A549 (cell line): Measurements from ENCODE around the gene YDJC. TPM values are rescaled to one million over a fixed set of nuclear protein-coding genes. Genes with fewer than 3 reads are reported as not detected.

Source experiments
- ATAC-seq, 2 experiments: fragments of 200-7000 bp in 1 of 2; fragments of >200 bp in 1 of 2; cut with Nextera tagmentation in 1 of 2; cut with Tn5 transposase in 1 of 2; 3 replicates each; pipeline versions ENCODE4 v1.8.0 to v1.9.1; 2018 to 2020; ENCODE audit warnings: mild to moderate bottlenecking in 1 of 2, moderate library complexity in 1 of 2
- CTCF ChIA-PET: fragments of 300-600 bp; sonication (Branson Sonifier 250); formaldehyde crosslinking; extraction: SDS; loops from one replicate; lab custom pipeline; 2021; ENCODE audit warnings: antibody characterized with exemption, inconsistent platforms; lab: Yijun Ruan, JAX
- POLR2A ChIA-PET: fragments of 350-600 bp; formaldehyde crosslinking; extraction: SDS; loops from one replicate; lab custom pipeline; 2021; ENCODE audit warnings: antibody characterized with exemption, inconsistent platforms; lab: Yijun Ruan, JAX
- DNase-seq, 2 experiments: peaks; one replicate each; pipeline versions ENCODE4 v3.0.0 to v3.0.0-alpha.2; 2011 to 2016; ENCODE audit warnings: low read depth in 1 of 2, low spot score in 1 of 2
- FAIRE-seq: peaks from 2 replicates; lab custom pipeline; 2011; peaks lifted over from hg19 to GRCh38; lab: Jason Lieb, UNC
- H3K27ac ChIP-seq, 2 experiments: fragments of >200 bp; sonication (Bioruptor Twin); formaldehyde crosslinking; 3 replicates each; pipeline ENCODE4 v1.5.1; 2016 to 2017
- H3K4me1 ChIP-seq: fragments of >200 bp; sonication (Bioruptor Twin); formaldehyde crosslinking; 3 replicates; pipeline ENCODE4 v1.6.1; 2016
- H3K4me2 ChIP-seq: fragments of >200 bp; sonication (Bioruptor Twin); formaldehyde crosslinking; 3 replicates; pipeline ENCODE4 v1.6.1; 2016
- H3K4me3 ChIP-seq: fragments of >200 bp; sonication (Bioruptor Twin); formaldehyde crosslinking; 3 replicates; pipeline ENCODE4 v1.5.1; 2016
- H3K9me3 ChIP-seq: fragments of >200 bp; sonication (Bioruptor Twin); formaldehyde crosslinking; 3 replicates; pipeline ENCODE4 v1.6.1; 2016
- EHMT2 ChIP-seq: fragments of 200-600 bp; sonication (generic); IDR thresholded peaks from 2 replicates; pipeline ENCODE4 v1.6.1; 2016; ENCODE audit warnings: antibody characterized with exemption, low read depth, mild to moderate bottlenecking, moderate library complexity
- ESRRA ChIP-seq: fragments of 150-350 bp; IDR thresholded peaks from 2 replicates; pipeline ENCODE4 v1.6.1; 2014; ENCODE audit warnings: mild to moderate bottlenecking, low read length, borderline replicate concordance
- FOXS1 ChIP-seq: fragments of 250-450 bp; sonication (Bioruptor Pico); IDR thresholded peaks from 2 replicates; pipeline ENCODE4 v1.5.0; 2020; ENCODE audit warnings: mild to moderate bottlenecking, moderate library complexity
- HDAC2 ChIP-seq: fragments of 200-600 bp; sonication (generic); IDR thresholded peaks from 2 replicates; pipeline ENCODE4 v1.6.1; 2016
- JUNB ChIP-seq: fragments of >200 bp; sonication (Bioruptor Twin); formaldehyde crosslinking; IDR thresholded peaks from 2 replicates; pipeline ENCODE4 v1.6.1; 2016
- KDM1A ChIP-seq: fragments of 200-600 bp; sonication (generic); IDR thresholded peaks from 2 replicates; pipeline ENCODE4 v1.6.1; 2016; ENCODE audit warnings: low read depth, mild to moderate bottlenecking
- MYC ChIP-seq: IDR thresholded peaks from 2 replicates; pipeline ENCODE4 v1.6.1; 2012; ENCODE audit warnings: mild to moderate bottlenecking, inconsistent platforms, low read length, improper control_type of control experiment, borderline replicate concordance
- NFE2L2 ChIP-seq: fragments of 150-350 bp; conservative IDR thresholded peaks from 2 replicates; pipeline ENCODE4 v1.6.1; 2014; ENCODE audit warnings: low read length
- PHF8 ChIP-seq: fragments of 200-600 bp; sonication (generic); IDR thresholded peaks from 2 replicates; pipeline ENCODE4 v1.6.1; 2016; ENCODE audit warnings: low read depth, mild to moderate bottlenecking, antibody characterized with exemption, moderate library complexity, borderline replicate concordance
- POLR2AphosphoS2 ChIP-seq: conservative IDR thresholded peaks from 2 replicates; pipeline ENCODE4 v1.6.1; 2012; ENCODE audit warnings: low read length, improper control_type of control experiment, inconsistent platforms
- RNF2 ChIP-seq: fragments of 200-600 bp; sonication (generic); IDR thresholded peaks from 2 replicates; pipeline ENCODE4 v1.6.1; 2016; ENCODE audit warnings: low read depth, mild to moderate bottlenecking, antibody characterized with exemption, moderate library complexity, borderline replicate concordance
- SMC3 ChIP-seq: fragments of >200 bp; sonication (Bioruptor Twin); formaldehyde crosslinking; IDR thresholded peaks from 3 replicates; pipeline ENCODE4 v1.6.1; 2018; ENCODE audit warnings: inconsistent platforms
- ZFP36 ChIP-seq: fragments of 450-650 bp; IDR thresholded peaks from 2 replicates; pipeline ENCODE4 v1.6.1; 2014; ENCODE audit warnings: borderline replicate concordance; ENCODE audit not compliant: partially characterized antibody
- ZNF302 ChIP-seq: fragments of 250-450 bp; sonication (Bioruptor Pico); IDR thresholded peaks from 2 replicates; pipeline ENCODE4 v1.9.0; 2021; ENCODE audit warnings: inconsistent platforms, mild to moderate bottlenecking, moderate library complexity
- WGBS: methylation state at CpG from one replicate; pipeline ENCODE4 v1.1.6; 2017; ENCODE audit errors: missing lambda C conversion rate; 5-methylcytosine and 5-hydroxymethylcytosine counted together
- polyA plus RNA-seq, 4 experiments: library from polyadenylated mRNA; depleted of rRNA in 3 of 4; stranded (reverse); fragments of >200 nt; fragmentation: RNase III in 1 of 4; extraction: RNeasy Plus Mini Kit Qiagen cat#74134 plus additional on column Dnase treatment in 1 of 4; gene quantifications; 2 replicates in 3 of 4; 3 replicates in 1 of 4; pipeline ENCODE4 v1.2.3, GENCODE V29; 2011 to 2017
- TF ChIP-seq, protein P1 (sequence below): IDR thresholded peaks from 2 replicates; pipeline ENCODE4 v1.6.1; 2012
- TF ChIP-seq, protein P2 (sequence below): fragments of 450-650 bp; IDR thresholded peaks from 2 replicates; pipeline ENCODE4 v1.6.1; 2014; ENCODE audit warnings: antibody characterized with exemption
- TF ChIP-seq, protein P3 (sequence below): fragments of 250-450 bp; sonication (Bioruptor Pico); IDR thresholded peaks from 2 replicates; pipeline ENCODE4 v1.5.0; 2021; ENCODE audit warnings: mild to moderate bottlenecking, moderate library complexity, borderline replicate concordance
- TF ChIP-seq, protein P4 (sequence below): fragments of 200-600 bp; sonication (generic); IDR thresholded peaks from 2 replicates; pipeline ENCODE4 v1.6.1; 2016; ENCODE audit warnings: antibody characterized with exemption, mild to moderate bottlenecking, moderate library complexity
- TF ChIP-seq, protein P5 (sequence below): IDR thresholded peaks from 2 replicates; pipeline ENCODE4 v1.6.1; 2012
- TF ChIP-seq, protein P6 (sequence below): fragments of >200 bp; sonication (Bioruptor Twin); formaldehyde crosslinking; IDR thresholded peaks from 3 replicates; pipeline ENCODE4 v1.6.1; 2016

The YDJC gene
- polyA plus RNA-seq, 2 of the 4 experiments (the other 2 are of a cell fraction), result 24.8 to 28.3 TPM

DNA sequence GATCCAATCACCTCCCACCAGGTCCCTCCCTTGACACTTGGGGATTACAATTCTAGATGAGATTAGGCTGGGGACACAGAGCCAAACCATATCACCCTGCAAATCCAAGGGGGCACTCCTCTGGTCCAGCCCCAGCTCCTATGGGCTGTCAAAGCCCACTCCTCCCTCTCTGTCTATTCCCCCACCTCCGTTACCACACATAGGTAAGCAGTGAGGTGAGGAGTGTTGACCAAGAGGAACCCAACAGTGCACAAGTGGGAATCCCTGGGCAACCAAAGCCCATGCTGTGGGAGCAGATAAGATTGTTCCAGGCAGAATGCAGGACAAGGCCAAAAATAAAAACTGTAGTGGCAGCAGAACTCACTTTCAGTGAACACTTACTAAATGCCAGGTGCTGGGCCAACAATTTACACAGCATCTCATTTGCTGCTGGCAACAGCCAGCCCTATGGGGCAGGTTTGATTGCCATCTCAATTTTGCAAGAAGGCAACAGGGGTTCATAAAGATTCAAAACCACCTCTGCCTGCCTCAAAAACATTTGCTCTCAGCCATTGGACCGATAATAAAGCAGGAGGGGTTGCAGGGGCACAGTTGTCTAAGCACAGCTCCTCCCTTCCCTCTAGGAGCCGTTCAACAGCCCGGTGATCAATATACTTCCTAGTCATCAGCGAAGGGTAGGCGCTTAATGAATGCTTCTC is 21.1 kb upstream of the YDJC start:
- no peak for DNase-seq
- no peaks in the 10 kb centered on the region for H3K4me1 ChIP-seq
- no peaks in the 10 kb centered on the region for H3K9me3 ChIP-seq
- ChIA-PET POLR2A (no interaction called here), CTCF (interaction anchor here (4.0 kb wide), 1 partner anchor 9 kb away, joined by 24 read pairs; the partner anchor contains the start of gene SDF2L1)
- ATAC-seq, result no peak
- TF ChIP-seq EHMT2 (no peak), SMC3 (no peak), KDM1A (no peak), MYC (no peak), RNF2 (no peak), POLR2AphosphoS2 (no peak), PHF8 (no peak), NFE2L2 (no peak), ZNF302 (CRISPR knock-in tag) (no peak), HDAC2 (no peak), JUNB (no peak), ZFP36 (no peak), FOXS1 (CRISPR knock-in tag) (no peak), ESRRA (no peak)
- TF ChIP-seq, protein P1, sequence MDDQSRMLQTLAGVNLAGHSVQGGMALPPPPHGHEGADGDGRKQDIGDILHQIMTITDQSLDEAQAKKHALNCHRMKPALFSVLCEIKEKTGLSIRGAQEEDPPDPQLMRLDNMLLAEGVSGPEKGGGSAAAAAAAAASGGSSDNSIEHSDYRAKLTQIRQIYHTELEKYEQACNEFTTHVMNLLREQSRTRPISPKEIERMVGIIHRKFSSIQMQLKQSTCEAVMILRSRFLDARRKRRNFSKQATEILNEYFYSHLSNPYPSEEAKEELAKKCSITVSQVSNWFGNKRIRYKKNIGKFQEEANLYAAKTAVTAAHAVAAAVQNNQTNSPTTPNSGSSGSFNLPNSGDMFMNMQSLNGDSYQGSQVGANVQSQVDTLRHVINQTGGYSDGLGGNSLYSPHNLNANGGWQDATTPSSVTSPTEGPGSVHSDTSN, result no peak
- TF ChIP-seq, protein P2, sequence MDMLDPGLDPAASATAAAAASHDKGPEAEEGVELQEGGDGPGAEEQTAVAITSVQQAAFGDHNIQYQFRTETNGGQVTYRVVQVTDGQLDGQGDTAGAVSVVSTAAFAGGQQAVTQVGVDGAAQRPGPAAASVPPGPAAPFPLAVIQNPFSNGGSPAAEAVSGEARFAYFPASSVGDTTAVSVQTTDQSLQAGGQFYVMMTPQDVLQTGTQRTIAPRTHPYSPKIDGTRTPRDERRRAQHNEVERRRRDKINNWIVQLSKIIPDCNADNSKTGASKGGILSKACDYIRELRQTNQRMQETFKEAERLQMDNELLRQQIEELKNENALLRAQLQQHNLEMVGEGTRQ, result no peak
- TF ChIP-seq, protein P3, sequence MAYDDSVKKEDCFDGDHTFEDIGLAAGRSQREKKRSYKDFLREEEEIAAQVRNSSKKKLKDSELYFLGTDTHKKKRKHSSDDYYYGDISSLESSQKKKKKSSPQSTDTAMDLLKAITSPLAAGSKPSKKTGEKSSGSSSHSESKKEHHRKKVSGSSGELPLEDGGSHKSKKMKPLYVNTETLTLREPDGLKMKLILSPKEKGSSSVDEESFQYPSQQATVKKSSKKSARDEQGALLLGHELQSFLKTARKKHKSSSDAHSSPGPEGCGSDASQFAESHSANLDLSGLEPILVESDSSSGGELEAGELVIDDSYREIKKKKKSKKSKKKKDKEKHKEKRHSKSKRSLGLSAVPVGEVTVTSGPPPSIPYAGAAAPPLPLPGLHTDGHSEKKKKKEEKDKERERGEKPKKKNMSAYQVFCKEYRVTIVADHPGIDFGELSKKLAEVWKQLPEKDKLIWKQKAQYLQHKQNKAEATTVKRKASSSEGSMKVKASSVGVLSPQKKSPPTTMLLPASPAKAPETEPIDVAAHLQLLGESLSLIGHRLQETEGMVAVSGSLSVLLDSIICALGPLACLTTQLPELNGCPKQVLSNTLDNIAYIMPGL, result no peak
- TF ChIP-seq, protein P4, sequence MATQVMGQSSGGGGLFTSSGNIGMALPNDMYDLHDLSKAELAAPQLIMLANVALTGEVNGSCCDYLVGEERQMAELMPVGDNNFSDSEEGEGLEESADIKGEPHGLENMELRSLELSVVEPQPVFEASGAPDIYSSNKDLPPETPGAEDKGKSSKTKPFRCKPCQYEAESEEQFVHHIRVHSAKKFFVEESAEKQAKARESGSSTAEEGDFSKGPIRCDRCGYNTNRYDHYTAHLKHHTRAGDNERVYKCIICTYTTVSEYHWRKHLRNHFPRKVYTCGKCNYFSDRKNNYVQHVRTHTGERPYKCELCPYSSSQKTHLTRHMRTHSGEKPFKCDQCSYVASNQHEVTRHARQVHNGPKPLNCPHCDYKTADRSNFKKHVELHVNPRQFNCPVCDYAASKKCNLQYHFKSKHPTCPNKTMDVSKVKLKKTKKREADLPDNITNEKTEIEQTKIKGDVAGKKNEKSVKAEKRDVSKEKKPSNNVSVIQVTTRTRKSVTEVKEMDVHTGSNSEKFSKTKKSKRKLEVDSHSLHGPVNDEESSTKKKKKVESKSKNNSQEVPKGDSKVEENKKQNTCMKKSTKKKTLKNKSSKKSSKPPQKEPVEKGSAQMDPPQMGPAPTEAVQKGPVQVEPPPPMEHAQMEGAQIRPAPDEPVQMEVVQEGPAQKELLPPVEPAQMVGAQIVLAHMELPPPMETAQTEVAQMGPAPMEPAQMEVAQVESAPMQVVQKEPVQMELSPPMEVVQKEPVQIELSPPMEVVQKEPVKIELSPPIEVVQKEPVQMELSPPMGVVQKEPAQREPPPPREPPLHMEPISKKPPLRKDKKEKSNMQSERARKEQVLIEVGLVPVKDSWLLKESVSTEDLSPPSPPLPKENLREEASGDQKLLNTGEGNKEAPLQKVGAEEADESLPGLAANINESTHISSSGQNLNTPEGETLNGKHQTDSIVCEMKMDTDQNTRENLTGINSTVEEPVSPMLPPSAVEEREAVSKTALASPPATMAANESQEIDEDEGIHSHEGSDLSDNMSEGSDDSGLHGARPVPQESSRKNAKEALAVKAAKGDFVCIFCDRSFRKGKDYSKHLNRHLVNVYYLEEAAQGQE, result no peak
- TF ChIP-seq, protein P5, sequence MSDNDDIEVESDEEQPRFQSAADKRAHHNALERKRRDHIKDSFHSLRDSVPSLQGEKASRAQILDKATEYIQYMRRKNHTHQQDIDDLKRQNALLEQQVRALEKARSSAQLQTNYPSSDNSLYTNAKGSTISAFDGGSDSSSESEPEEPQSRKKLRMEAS, result no peak
- TF ChIP-seq, protein P6, sequence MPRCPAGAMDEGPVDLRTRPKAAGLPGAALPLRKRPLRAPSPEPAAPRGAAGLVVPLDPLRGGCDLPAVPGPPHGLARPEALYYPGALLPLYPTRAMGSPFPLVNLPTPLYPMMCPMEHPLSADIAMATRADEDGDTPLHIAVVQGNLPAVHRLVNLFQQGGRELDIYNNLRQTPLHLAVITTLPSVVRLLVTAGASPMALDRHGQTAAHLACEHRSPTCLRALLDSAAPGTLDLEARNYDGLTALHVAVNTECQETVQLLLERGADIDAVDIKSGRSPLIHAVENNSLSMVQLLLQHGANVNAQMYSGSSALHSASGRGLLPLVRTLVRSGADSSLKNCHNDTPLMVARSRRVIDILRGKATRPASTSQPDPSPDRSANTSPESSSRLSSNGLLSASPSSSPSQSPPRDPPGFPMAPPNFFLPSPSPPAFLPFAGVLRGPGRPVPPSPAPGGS, result no peak
- FAIRE-seq, result no peak
- 94% methylated on average over 6 of the region's 6 CpGs for WGBS
- peak overlapping the region in 1 of 2 experiments; percentile 87; a peak in 2 of 6 replicates for H3K27ac ChIP-seq
- H3K4me2 ChIP-seq, result peak overlapping the region; percentile 84
- H3K4me3 ChIP-seq, result peak overlapping the region; percentile 55; the same call in 1 of the 3 replicates
